Measurements from ENCODE around the gene ATG16L1.

- TF ChIP-seq CTCF (IDR thresholded peaks at IDR 0.05) (no peak), POLR2A (IDR thresholded peaks at IDR 0.05) (no peak), EP300 (IDR thresholded peaks at IDR 0.05) (no peak), POLR2AphosphoS5 (IDR thresholded peaks at IDR 0.05) (no peak)
Measured at GRCh38 chr2:233325814-233326213, 74.3 kb downstream of the ATG16L1 start.
